Cardiac muscle cell (in vitro differentiated cells and primary cell): ENCODE results near the gene NCAPD2. TPM values are rescaled to one million over a fixed set of nuclear protein-coding genes. Genes with fewer than 3 reads are reported as not detected.
A peak's percentile ranks its signal among the peaks of the same experiment; 100 is the strongest.
"Not testable (repeated sequence)": the region's sequence is repeated elsewhere in the genome, so short reads cannot be mapped to it uniquely, and the experiment has no call there.

ENCODE experiments used
- DNase-seq, 2 donors: peaks; one replicate each; pipeline versions ENCODE4 v3.0.0 to v3.0.0-alpha.2; 2010 to 2017; ENCODE audit warnings: low read depth in 1 of 2, low spot score in 1 of 2
- H3K27ac ChIP-seq: fragments of 200-600 bp; sonication (generic); 2 replicates; pipeline ENCODE4 v1.5.1; 2016
- H3K27me3 ChIP-seq: fragments of 200-600 bp; sonication (generic); 2 replicates; pipeline ENCODE4 v1.6.0; 2016; ENCODE audit warnings: control low read depth
- H3K36me3 ChIP-seq: fragments of 200-600 bp; sonication (generic); 2 replicates; pipeline ENCODE4 v1.5.1; 2016; ENCODE audit warnings: control low read depth
- H3K4me1 ChIP-seq: fragments of 200-600 bp; sonication (generic); 2 replicates; pipeline ENCODE4 v1.8.1; 2017; ENCODE audit warnings: low read depth, mild to moderate bottlenecking, mixed run types
- H3K4me3 ChIP-seq: fragments of 200-600 bp; sonication (generic); 2 replicates; pipeline ENCODE4 v1.5.1; 2016; ENCODE audit warnings: mild to moderate bottlenecking
- H3K9me3 ChIP-seq: fragments of 200-600 bp; sonication (generic); 2 replicates; pipeline ENCODE4 v1.5.1; 2017; ENCODE audit warnings: low read depth, mild to moderate bottlenecking, control low read depth
- CTCF ChIP-seq: IDR thresholded peaks from 2 replicates; pipeline ENCODE4 v1.5.1; 2012; ENCODE audit warnings: low read depth, mild to moderate bottlenecking, low read length
- polyA plus RNA-seq: library from polyadenylated mRNA; unstranded; fragments of >200 nt; fragmentation: Nextera tagmentation; extraction: Ambion mirVana; gene quantifications from 2 replicates; pipeline ENCODE4 v1.2.1, GENCODE V29; 2016
- total RNA-seq: library from RNA; depleted of rRNA; stranded (reverse); fragments of >200 nt; gene quantifications from 2 replicates; pipeline ENCODE4 v1.2.3, GENCODE V29; 2016

Gene NCAPD2
- total and polyA plus RNA-seq, 2 experiments from 2014 or later = 20.2 to 134 TPM

DNA sequence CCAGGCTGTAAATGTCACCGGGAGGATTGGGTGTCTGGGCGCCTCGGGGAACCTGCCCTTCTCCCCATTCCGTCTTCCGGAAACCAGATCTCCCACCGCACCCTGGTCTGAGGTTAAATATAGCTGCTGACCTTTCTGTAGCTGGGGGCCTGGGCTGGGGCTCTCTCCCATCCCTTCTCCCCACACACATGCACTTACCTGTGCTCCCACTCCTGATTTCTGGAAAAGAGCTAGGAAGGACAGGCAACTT is 41.7 kb downstream of the NCAPD2 start:
- no peak for DNase-seq
- Histone ChIP-seq H3K36me3 (peaks cover 32% of the 10 kb centered on the region), H3K27ac (peak overlapping the region; percentile 84), H3K9me3 (no peaks in the 10 kb centered on the region), H3K4me1 (peaks cover 31% of the 10 kb centered on the region), H3K4me3 (peak overlapping the region; percentile 91), H3K27me3 (no peaks in the 10 kb centered on the region)
- TF ChIP-seq CTCF = no peak

- H3K9me3 ChIP-seq = no peaks in the 10 kb centered on the region
- no peak for TF ChIP-seq CTCF
- peak overlapping the region; percentile 84 for H3K27ac ChIP-seq
- peaks cover 31% of the 10 kb centered on the region for H3K4me1 ChIP-seq
- DNase-seq = no peak
- H3K36me3 ChIP-seq = peaks cover 26% of the 10 kb centered on the region
- no peaks in the 10 kb centered on the region for H3K27me3 ChIP-seq
- peak overlapping the region; percentile 91 for H3K4me3 ChIP-seq
These were observed 42.3 kb downstream of the NCAPD2 start for GRCh38 chr12:6535960-6536847.

DNA sequence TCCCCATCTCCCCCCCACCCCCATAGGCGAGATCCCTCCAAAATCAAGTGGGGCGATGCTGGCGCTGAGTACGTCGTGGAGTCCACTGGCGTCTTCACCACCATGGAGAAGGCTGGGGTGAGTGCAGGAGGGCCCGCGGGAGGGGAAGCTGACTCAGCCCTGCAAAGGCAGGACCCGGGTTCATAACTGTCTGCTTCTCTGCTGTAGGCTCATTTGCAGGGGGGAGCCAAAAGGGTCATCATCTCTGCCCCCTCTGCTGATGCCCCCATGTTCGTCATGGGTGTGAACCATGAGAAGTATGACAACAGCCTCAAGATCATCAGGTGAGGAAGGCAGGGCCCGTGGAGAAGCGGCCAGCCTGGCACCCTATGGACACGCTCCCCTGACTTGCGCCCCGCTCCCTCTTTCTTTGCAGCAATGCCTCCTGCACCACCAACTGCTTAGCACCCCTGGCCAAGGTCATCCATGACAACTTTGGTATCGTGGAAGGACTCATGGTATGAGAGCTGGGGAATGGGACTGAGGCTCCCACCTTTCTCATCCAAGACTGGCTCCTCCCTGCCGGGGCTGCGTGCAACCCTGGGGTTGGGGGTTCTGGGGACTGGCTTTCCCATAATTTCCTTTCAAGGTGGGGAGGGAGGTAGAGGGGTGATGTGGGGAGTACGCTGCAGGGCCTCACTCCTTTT is 43.1 kb downstream of the NCAPD2 start:
- TF ChIP-seq CTCF = no peak
- Histone ChIP-seq H3K36me3 (peaks cover 26% of the 10 kb centered on the region), H3K4me3 (no peak overlapping the region), H3K9me3 (no peaks in the 10 kb centered on the region), H3K27ac (peak overlapping the region; percentile 84), H3K27me3 (no peaks in the 10 kb centered on the region), H3K4me1 (peaks cover 24% of the 10 kb centered on the region)
- DNase-seq = no peak

GRCh38 chr12:6537580-6538419 is 43.9 kb downstream of the NCAPD2 start:
- peak; percentile 76 for TF ChIP-seq CTCF
- not testable (repeated sequence) for H3K4me3 ChIP-seq, H3K9me3 ChIP-seq, H3K27me3 ChIP-seq
- H3K36me3 ChIP-seq = peaks cover 26% of the 10 kb centered on the region
- H3K4me1 ChIP-seq = peaks cover 18% of the 10 kb centered on the region
- H3K27ac ChIP-seq = peak overlapping the region; percentile 40
- DNase-seq = peak; percentile 84 to 89
